GM12872 (cell line): ENCODE data around the gene CTSA.

Source experiments
- CTCF ChIP-seq: IDR thresholded peaks from 3 replicates; pipeline ENCODE4 v1.5.1; 2011; ENCODE audit warnings: low read depth, mild to moderate bottlenecking, low read length, moderate library complexity; ENCODE audit not compliant: insufficient read depth

The CTSA gene

GRCh38 chr20:45934586-45935415 lies 43.7 kb downstream of the CTSA start, which contains the start of gene PCIF1:
PCIF1 (plus strand) TSS chr20:45934683; CDS start chr20:45939000, 4,317 bp downstream.
- TF ChIP-seq CTCF = no peak

- TF ChIP-seq CTCF = no peak
Measured at GRCh38 chr20:45935416-45936046, 44.4 kb downstream of the CTSA start.

GRCh38 chr20:45937765-45938164 lies 46.6 kb downstream of the CTSA start:
- no peak for TF ChIP-seq CTCF

GRCh38 chr20:45938727-45939438 lies 47.7 kb downstream of the CTSA start:
- TF ChIP-seq CTCF = no peak

GRCh38 chr20:45940053-45940452 lies 48.9 kb downstream of the CTSA start:
- no peak for TF ChIP-seq CTCF

GRCh38 chr20:45940469-45940868 lies 49.3 kb downstream of the CTSA start:
- no peak for TF ChIP-seq CTCF

GRCh38 chr20:45943613-45944012 lies 52.5 kb downstream of the CTSA start:
- TF ChIP-seq CTCF = no peak
